NCI-H226 (cell line): ENCODE data around the gene TFB2M.
"Not testable (repeated sequence)": the region's sequence is repeated elsewhere in the genome, so short reads cannot be mapped to it uniquely, and the experiment has no call there.

Experiments used
- DNase-seq: peaks from one replicate; pipeline ENCODE4 v3.0.0-alpha.2; 2015

Gene TFB2M

GRCh38 chr1:246582301-246583055, 16.4 kb upstream of the TFB2M start:
- DNase-seq = no peak

GRCh38 chr1:246580497-246581370, 14.7 kb upstream of the TFB2M start:
- no peak for DNase-seq

GRCh38 chr1:246579818-246580217, 13.8 kb upstream of the TFB2M start:
- DNase-seq = no peak

GRCh38 chr1:246577720-246578106, 11.7 kb upstream of the TFB2M start:
- no peak for DNase-seq

- no peak for DNase-seq
Measured at GRCh38 chr1:246577082-246577719, 11.1 kb upstream of the TFB2M start.

GRCh38 chr1:246576709-246577032, 10.6 kb upstream of the TFB2M start:
- no peak for DNase-seq

- no peak for DNase-seq
Measured at GRCh38 chr1:246573491-246573890, 7.4 kb upstream of the TFB2M start.

GRCh38 chr1:246572785-246573184, 6.7 kb upstream of the TFB2M start:
- no peak for DNase-seq

GRCh38 chr1:246571953-246572352, 5.9 kb upstream of the TFB2M start:
- DNase-seq = no peak

GRCh38 chr1:246571309-246571708, 5.2 kb upstream of the TFB2M start:
- not testable (repeated sequence) for DNase-seq

- no peak for DNase-seq
Measured at GRCh38 chr1:246569248-246570238, 3.5 kb upstream of the TFB2M start.

- DNase-seq = no peak
Measured at GRCh38 chr1:246567646-246568235, 1.7 kb upstream of the TFB2M start.

GRCh38 chr1:246566813-246567645, 968 bp upstream of the TFB2M start:
- DNase-seq = peak; percentile 44

GRCh38 chr1:246565751-246566127, 322 bp downstream of the TFB2M start:
- DNase-seq = peak; percentile 7

GRCh38 chr1:246564839-246565750, 966 bp downstream of the TFB2M start:
- no peak for DNase-seq

- DNase-seq = not testable (repeated sequence)
Measured at GRCh38 chr1:246560833-246561232, 5.2 kb downstream of the TFB2M start.

GRCh38 chr1:246559310-246559709, 6.8 kb downstream of the TFB2M start:
- no peak for DNase-seq

GRCh38 chr1:246558041-246558440, 8.0 kb downstream of the TFB2M start:
- DNase-seq = no peak

GRCh38 chr1:246554201-246554600, 11.9 kb downstream of the TFB2M start:
- DNase-seq = no peak

- no peak for DNase-seq
Measured at GRCh38 chr1:246552110-246552509, 14.0 kb downstream of the TFB2M start.
